ENCODE data around the gene C1orf21.

The C1orf21 gene

GRCh38 chr1:184457500-184457899 is 70.7 kb downstream of the C1orf21 start:
- peak; percentile 19 for DNase-seq

GRCh38 chr1:184461321-184461720 is 74.5 kb downstream of the C1orf21 start:
- no peak for DNase-seq

GRCh38 chr1:184462155-184462554 is 75.3 kb downstream of the C1orf21 start:
- DNase-seq: no peak

- DNase-seq: no peak
Measured at GRCh38 chr1:184462990-184463389, 76.2 kb downstream of the C1orf21 start.

GRCh38 chr1:184463680-184464079 is 76.9 kb downstream of the C1orf21 start:
- DNase-seq: no peak

GRCh38 chr1:184464757-184465156 is 77.9 kb downstream of the C1orf21 start:
- no peak for DNase-seq

GRCh38 chr1:184465489-184466146 is 78.8 kb downstream of the C1orf21 start:
- DNase-seq: no peak

- DNase-seq: no peak
Measured at GRCh38 chr1:184467295-184467694, 80.5 kb downstream of the C1orf21 start.

GRCh38 chr1:184469396-184469795 is 82.6 kb downstream of the C1orf21 start:
- no peak for DNase-seq

GRCh38 chr1:184471686-184472085 is 84.9 kb downstream of the C1orf21 start:
- no peak for DNase-seq

GRCh38 chr1:184472136-184472535 is 85.3 kb downstream of the C1orf21 start:
- no peak for DNase-seq

GRCh38 chr1:184473176-184473966 is 86.5 kb downstream of the C1orf21 start:
- no peak for DNase-seq

GRCh38 chr1:184476187-184476586 is 89.4 kb downstream of the C1orf21 start:
- DNase-seq: no peak

- no peak for DNase-seq
Measured at GRCh38 chr1:184479435-184480167, 92.8 kb downstream of the C1orf21 start.

GRCh38 chr1:184480736-184481135 is 93.9 kb downstream of the C1orf21 start:
- DNase-seq: no peak

- no peak for DNase-seq
Measured at GRCh38 chr1:184482136-184482535, 95.3 kb downstream of the C1orf21 start.

- DNase-seq: no peak
Measured at GRCh38 chr1:184483101-184483683, 96.4 kb downstream of the C1orf21 start.

- DNase-seq: no peak
Measured at GRCh38 chr1:184485751-184486723, 99.2 kb downstream of the C1orf21 start.

GRCh38 chr1:184486761-184487445 is 100.1 kb downstream of the C1orf21 start:
- no peak for DNase-seq

GRCh38 chr1:184487531-184488193 is 100.8 kb downstream of the C1orf21 start:
- no peak for DNase-seq

- no peak for DNase-seq
Measured at GRCh38 chr1:184489908-184490307, 103.1 kb downstream of the C1orf21 start.

All from NCI-H446 treated with DMSO at 0.1 percent for 48 hours (cell line).